K562 (cell line): Measurements from ENCODE around the gene CD38. TPM values are rescaled to one million over a fixed set of nuclear protein-coding genes. Genes with fewer than 3 reads are reported as not detected.

Experiments used
- ATAC-seq: fragments of 200-7000 bp; cut with Tn5 transposase; 3 replicates; pipeline ENCODE4 v1.9.1; 2020; ENCODE audit warnings: moderate library complexity
- BruUV-seq: library from RNA; stranded (reverse); fragments of 400-500 nt; replicated peaks from 2 replicates; lab custom pipeline; 2021; lab: Mats Ljungman, UMichigan
- CTCF ChIA-PET: fragments of 300-600 bp; formaldehyde crosslinking; extraction: SDS; loops from one replicate; lab custom pipeline; 2021; ENCODE audit warnings: low intra/inter-chr PET ratio; lab: Yijun Ruan, JAX
- POLR2A ChIA-PET: fragments of 300-600, 350-650 bp; sonication (Branson Sonifier 250); formaldehyde crosslinking; extraction: SDS; loops from one replicate; lab custom pipeline; 2021; ENCODE audit warnings: antibody characterized with exemption, inconsistent platforms; lab: Yijun Ruan, JAX
- DNase-seq, 4 experiments: peaks; one replicate each; pipeline versions ENCODE4 v3.0.0 to v3.0.0-alpha.2; 2011 to 2018; ENCODE audit warnings: low spot score in 3 of 4, mixed read lengths in 3 of 4; ENCODE audit errors: extremely low read depth in 1 of 4
- FAIRE-seq: peaks from 2 replicates; lab custom pipeline; 2011; peaks lifted over from hg19 to GRCh38; lab: Jason Lieb, UNC
- H2AFZ ChIP-seq: 2 replicates; pipeline ENCODE4 v1.6.0; 2011; ENCODE audit warnings: low read depth, low read length, control low read depth, inconsistent platforms
- H3K27ac ChIP-seq: fragments of 200-600 bp; 3 replicates; pipeline ENCODE4 v1.8.0; 2011; ENCODE audit warnings: low read depth, mild to moderate bottlenecking, control low read depth, inconsistent platforms, low read length, moderate library complexity, mixed read lengths; ENCODE audit errors: extremely low read depth
- H3K27me3 ChIP-seq, 2 experiments: fragments of 300-600 bp in 1 of 2; 2 replicates in 1 of 2; 3 replicates in 1 of 2; pipeline versions ENCODE4 v1.6.0 to v1.8.0; 2011; ENCODE audit warnings: inconsistent platforms in 2 of 2, low read length in 2 of 2, mild to moderate bottlenecking in 1 of 2, mixed read lengths in 1 of 2, moderate library complexity in 1 of 2; ENCODE audit not compliant: control insufficient read depth in 2 of 2, insufficient read depth in 2 of 2
- H3K36me3 ChIP-seq: fragments of 300-600 bp; 3 replicates; pipeline ENCODE4 v1.8.0; 2011; ENCODE audit warnings: mild to moderate bottlenecking, low read length, inconsistent platforms; ENCODE audit not compliant: control insufficient read depth, insufficient read depth
- H3K4me1 ChIP-seq, 2 experiments: fragments of 200-600 bp in 1 of 2; replicated peaks in 1 of 2; 2 replicates in 1 of 2; 3 replicates in 1 of 2; pipeline versions ENCODE4 v1.5.1 to v1.8.0; 2011; ENCODE audit warnings: inconsistent platforms in 2 of 2, low read length in 2 of 2, mild to moderate bottlenecking in 1 of 2, mixed read lengths in 1 of 2, moderate library complexity in 1 of 2; ENCODE audit not compliant: control insufficient read depth in 2 of 2, insufficient read depth in 2 of 2
- H3K4me2 ChIP-seq: 2 replicates; pipeline ENCODE4 v1.6.1; 2011; ENCODE audit warnings: low read length, control low read depth, inconsistent platforms, mixed read lengths; ENCODE audit not compliant: insufficient read depth
- H3K4me3 ChIP-seq: fragments of 200-600 bp; sonication (generic), shearing (Covaris generic); 2 replicates; pipeline ENCODE4 v1.5.1; 2016; ENCODE audit warnings: control low read depth, inconsistent platforms
- H3K79me2 ChIP-seq: fragments of 200-600 bp; 3 replicates; pipeline ENCODE4 v1.8.0; 2011; ENCODE audit warnings: low read length, inconsistent platforms; ENCODE audit not compliant: control insufficient read depth, insufficient read depth
- H3K9ac ChIP-seq, 2 experiments: 2 replicates each; pipeline versions ENCODE4 v1.6.0 to v1.6.1; 2011; ENCODE audit warnings: low read depth in 2 of 2, low read length in 2 of 2, control low read depth in 1 of 2, inconsistent platforms in 1 of 2, mild to moderate bottlenecking in 1 of 2, mixed read lengths in 1 of 2; ENCODE audit not compliant: insufficient read depth in 1 of 2
- H3K9me1 ChIP-seq: one replicate; pipeline ENCODE4 v1.6.0; 2011; ENCODE audit warnings: inconsistent platforms, mild to moderate bottlenecking, low read length, moderate library complexity; ENCODE audit not compliant: control insufficient read depth, insufficient read depth
- H3K9me3 ChIP-seq: replicated peaks from 2 replicates; pipeline ENCODE4 v1.5.1; 2011; ENCODE audit warnings: low read depth, low read length, inconsistent platforms; ENCODE audit not compliant: control insufficient read depth, insufficient read depth
- H4K20me1 ChIP-seq: replicated peaks from 2 replicates; pipeline ENCODE4 v1.6.1; 2011; ENCODE audit warnings: low read length, inconsistent platforms, mixed read lengths; ENCODE audit not compliant: control insufficient read depth, insufficient read depth
- BRCA1 ChIP-seq, 2 experiments: fragments of 450-650 bp in 1 of 2; sonication (generic) in 1 of 2; formaldehyde crosslinking in 1 of 2; IDR thresholded peaks; 2 replicates each; pipeline versions ENCODE4 v1.5.0 to v1.6.1; 2017 to 2020; ENCODE audit warnings: mild to moderate bottlenecking in 1 of 2, missing genetic modification reagents in 1 of 2
- CBX5 ChIP-seq: IDR thresholded peaks from 2 replicates; pipeline ENCODE4 v1.6.1; 2014; ENCODE audit warnings: low read depth, borderline replicate concordance
- ERF ChIP-seq: fragments of 450-650 bp; formaldehyde crosslinking; IDR thresholded peaks from 2 replicates; pipeline ENCODE4 v1.4.0; 2020; ENCODE audit warnings: mild to moderate bottlenecking, mixed read lengths
- HNRNPL ChIP-seq: fragments of 200-400 bp; formaldehyde crosslinking; IDR thresholded peaks from 2 replicates; pipeline ENCODE4 v1.6.1; 2017; ENCODE audit warnings: low read depth, mild to moderate bottlenecking, low read length
- HNRNPLL ChIP-seq: fragments of 200-400 bp; formaldehyde crosslinking; IDR thresholded peaks from 2 replicates; pipeline ENCODE4 v1.6.1; 2017; ENCODE audit warnings: low read length, low read depth, mild to moderate bottlenecking; ENCODE audit not compliant: poor library complexity, severe bottlenecking
- KAT2B ChIP-seq: IDR thresholded peaks from one replicate; pipeline ENCODE4 v1.6.1; 2012; ENCODE audit warnings: low read depth, mild to moderate bottlenecking, control low read depth, inconsistent platforms, low read length, moderate library complexity
- MEF2A ChIP-seq: IDR thresholded peaks from 2 replicates; pipeline ENCODE4 v1.6.1; 2011; ENCODE audit warnings: low read depth, mild to moderate bottlenecking, low read length, moderate library complexity; ENCODE audit not compliant: control insufficient read depth
- NR1H2 ChIP-seq: sonication (generic); formaldehyde crosslinking; IDR thresholded peaks from 2 replicates; pipeline ENCODE4 v1.4.0; 2020; ENCODE audit warnings: mild to moderate bottlenecking, missing genetic modification reagents
- SRSF3 ChIP-seq: fragments of 200-400 bp; formaldehyde crosslinking; IDR thresholded peaks from 2 replicates; pipeline ENCODE4 v1.6.1; 2016; ENCODE audit warnings: mild to moderate bottlenecking, low read length, moderate library complexity; ENCODE audit not compliant: insufficient read depth
- TCFL5 ChIP-seq: fragments of 250-450 bp; sonication (Bioruptor Pico); conservative IDR thresholded peaks from 2 replicates; pipeline ENCODE4 v1.6.1; 2021; ENCODE audit warnings: mild to moderate bottlenecking, moderate library complexity, matching md5 sums
- ZBTB7A ChIP-seq: IDR thresholded peaks from 2 replicates; pipeline ENCODE4 v1.6.1; 2011; ENCODE audit warnings: low read depth, mild to moderate bottlenecking, low read length, moderate library complexity, borderline replicate concordance; ENCODE audit not compliant: control insufficient read depth
- ZNF12 ChIP-seq: sonication (generic); formaldehyde crosslinking; IDR thresholded peaks from 2 replicates; pipeline ENCODE4 v1.4.0; 2020; ENCODE audit warnings: mild to moderate bottlenecking, missing genetic modification reagents
- ZNF212 ChIP-seq: fragments of 450-650 bp; formaldehyde crosslinking; IDR thresholded peaks from 2 replicates; pipeline ENCODE4 v1.4.0; 2020; ENCODE audit warnings: mild to moderate bottlenecking
- ZNF316 ChIP-seq: fragments of 450-650 bp; IDR thresholded peaks from 2 replicates; pipeline ENCODE4 v1.6.1; 2016
- ZNF586 ChIP-seq: fragments of 450-650 bp; formaldehyde crosslinking; conservative IDR thresholded peaks from 2 replicates; pipeline ENCODE4 v1.4.0; 2020; ENCODE audit warnings: mild to moderate bottlenecking, moderate library complexity
- in situ Hi-C: fragments of 300-500 bp; cut with MboI; formaldehyde crosslinking; loops from 4 replicates; pipeline ENCODE4 v1.15.0; 2018; ENCODE audit warnings: inconsistent platforms, mixed read lengths
- intact Hi-C: fragments of 100-400 bp; cut with micrococcal nuclease; formaldehyde crosslinking; loops from 2 replicates; pipeline ENCODE4 v1.14.2; 2022
- polyA plus RNA-seq, 8 experiments: library from polyadenylated mRNA; depleted of rRNA in 4 of 8; stranded (reverse) in 5 of 8; unstranded in 3 of 8; fragments of >200 nt; fragmentation: Nextera tagmentation in 2 of 8; fragmentation: Illumina TruSeq in 1 of 8; extraction: Ambion mirVana in 2 of 8; extraction: Trizol in 1 of 8; gene quantifications; 2 replicates each; pipeline versions ENCODE4 v1.2.1 to v1.2.3, GENCODE V29; 2011 to 2014; ENCODE audit warnings: inconsistent platforms in 1 of 8, missing spikeins in 1 of 8
- total RNA-seq, 7 experiments: library from RNA; depleted of rRNA in 6 of 7; stranded (reverse); fragments of >200 nt in 6 of 7; fragmentation: Illumina TruSeq in 2 of 7; extraction: Trizol in 2 of 7; gene quantifications; 2 replicates each; pipeline versions ENCODE4 v1.2.1 to v1.2.3, GENCODE V29; 2011 to 2021; ENCODE audit warnings: low replicate concordance in 1 of 7
- TF ChIP-seq, protein P1 (sequence below): fragments of 250-450 bp; sonication (Bioruptor Pico); IDR thresholded peaks from 2 replicates; pipeline ENCODE4 v1.4.0; 2020; ENCODE audit warnings: mild to moderate bottlenecking, moderate library complexity
- TF ChIP-seq, protein P2 (sequence below): fragments of 250-450 bp; sonication (Bioruptor Pico); IDR thresholded peaks from 2 replicates; pipeline ENCODE4 v1.9.0; 2021; ENCODE audit warnings: mild to moderate bottlenecking

Gene CD38
- total and polyA plus RNA-seq, 9 of the 15 experiments (the other 6 are each of a cell fraction or from before 2014, with no cell fraction given) = 0.04 to 0.06 (median 0.04) TPM; not detected in 5

DNA sequence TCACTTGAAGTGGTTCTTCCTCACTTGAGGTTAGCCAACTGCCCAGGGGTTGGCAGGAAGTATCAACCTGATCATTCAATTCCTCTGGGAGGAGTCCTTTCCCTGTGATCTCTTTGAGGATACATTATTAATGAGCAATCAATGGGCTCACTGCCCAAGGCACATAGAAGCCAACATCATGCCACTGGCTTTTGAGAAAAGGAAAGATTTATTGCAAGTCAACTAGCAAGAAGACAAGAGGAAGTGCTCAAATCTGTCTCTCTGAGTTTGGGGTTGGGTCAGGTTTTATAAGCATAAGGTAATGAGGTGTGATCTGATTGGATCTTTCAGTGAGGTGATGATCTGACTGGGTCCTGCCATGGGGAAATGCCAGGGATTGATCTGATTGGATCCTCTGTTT, 120.8 kb downstream of the CD38 start:
- H3K4me1 ChIP-seq = no peaks in the 10 kb centered on the region
- no peaks in the 10 kb centered on the region for H3K9me3 ChIP-seq
- intact Hi-C loops (no loop called here), in situ Hi-C loops (no loop called here)
- no peak for DNase-seq
- no peak for FAIRE-seq
- no peak overlapping the region for H3K9ac ChIP-seq
- H3K36me3 ChIP-seq = no peaks in the 10 kb centered on the region
- no peak overlapping the region for H3K4me2 ChIP-seq
- H3K4me3 ChIP-seq = no peak overlapping the region
- H3K27me3 ChIP-seq = no peaks in the 10 kb centered on the region
- ChIA-PET CTCF (no interaction called here), POLR2A (no interaction called here)
- H3K79me2 ChIP-seq = no peaks in the 10 kb centered on the region
- TF ChIP-seq NR1H2 (CRISPR knock-in tag) (no peak), SRSF3 (no peak), ZNF586 (no peak), TCFL5 (CRISPR knock-in tag) (no peak), ERF (CRISPR knock-in tag) (no peak), HNRNPL (no peak), BRCA1 (IDR thresholded peaks at IDR 0.05) (no peak), BRCA1 (CRISPR knock-in tag; IDR thresholded peaks at IDR 0.05) (no peak), HNRNPLL (no peak), ZNF212 (no peak), KAT2B (no peak), MEF2A (no peak), ZBTB7A (no peak), ZNF316 (no peak), CBX5 (no peak), ZNF12 (no peak)
- TF ChIP-seq, protein P1, sequence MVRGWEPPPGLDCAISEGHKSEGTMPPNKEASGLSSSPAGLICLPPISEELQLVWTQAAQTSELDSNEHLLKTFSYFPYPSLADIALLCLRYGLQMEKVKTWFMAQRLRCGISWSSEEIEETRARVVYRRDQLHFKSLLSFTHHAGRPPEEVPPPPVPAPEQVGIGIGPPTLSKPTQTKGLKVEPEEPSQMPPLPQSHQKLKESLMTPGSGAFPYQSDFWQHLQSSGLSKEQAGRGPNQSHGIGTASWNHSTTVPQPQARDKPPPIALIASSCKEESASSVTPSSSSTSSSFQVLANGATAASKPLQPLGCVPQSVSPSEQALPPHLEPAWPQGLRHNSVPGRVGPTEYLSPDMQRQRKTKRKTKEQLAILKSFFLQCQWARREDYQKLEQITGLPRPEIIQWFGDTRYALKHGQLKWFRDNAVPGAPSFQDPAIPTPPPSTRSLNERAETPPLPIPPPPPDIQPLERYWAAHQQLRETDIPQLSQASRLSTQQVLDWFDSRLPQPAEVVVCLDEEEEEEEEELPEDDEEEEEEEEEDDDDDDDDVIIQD (CRISPR knock-in tag) = no peak
- TF ChIP-seq, protein P2, sequence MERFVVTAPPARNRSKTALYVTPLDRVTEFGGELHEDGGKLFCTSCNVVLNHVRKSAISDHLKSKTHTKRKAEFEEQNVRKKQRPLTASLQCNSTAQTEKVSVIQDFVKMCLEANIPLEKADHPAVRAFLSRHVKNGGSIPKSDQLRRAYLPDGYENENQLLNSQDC (CRISPR knock-in tag) = no peak
- ATAC-seq = no peak
- no peak overlapping the region for H2AFZ ChIP-seq
- H4K20me1 ChIP-seq = no peaks in the 10 kb centered on the region
- H3K9me1 ChIP-seq = no peaks in the 10 kb centered on the region
- BruUV-seq = no TSS peak
- no peak overlapping the region for H3K27ac ChIP-seq
